ENCODE results near the gene MLXIPL.
"Not testable (repeated sequence)": the region's sequence is repeated elsewhere in the genome, so short reads cannot be mapped to it uniquely, and the experiment has no call there.

DNA sequence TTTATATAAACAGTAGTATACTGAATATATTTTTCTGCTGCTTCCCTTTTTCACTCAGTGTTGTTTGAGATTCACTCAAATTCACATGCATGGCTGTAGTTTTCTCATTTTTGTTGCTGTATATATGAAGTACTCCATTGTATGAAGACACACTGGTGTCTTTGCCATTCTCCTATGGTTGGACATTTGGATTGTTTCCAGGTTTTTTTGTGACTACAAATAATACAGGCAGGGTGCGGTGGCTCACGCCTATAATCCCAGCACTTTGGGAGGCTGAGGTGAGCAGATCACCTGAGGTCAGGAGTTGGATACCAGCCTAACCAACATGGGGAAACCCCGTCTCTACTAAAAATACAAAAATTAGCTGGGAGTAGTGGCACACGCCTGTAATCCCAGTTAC, 36.3 kb upstream of the MLXIPL start:
- not testable (repeated sequence) for TF ChIP-seq SP1 (IDR thresholded peaks at IDR 0.05; ENCODE audit: low read depth, low read length); POLR2A (IDR thresholded peaks at IDR 0.05; ENCODE audit: control extremely low read depth in 1 of 2, low read depth in 2 of 2, low read length in 2 of 2); EGR1 (IDR thresholded peaks at IDR 0.05; ENCODE audit: borderline replicate concordance, low read depth, low read length); SIX5 (IDR thresholded peaks at IDR 0.05; ENCODE audit: low read depth, low read length); RFX5 (IDR thresholded peaks at IDR 0.05; ENCODE audit: borderline replicate concordance, low read depth, low read length); POLR2AphosphoS5 (IDR thresholded peaks at IDR 0.05; ENCODE audit: low read depth, low read length); MAFK (IDR thresholded peaks at IDR 0.05; ENCODE audit: low read depth, low read length); YY1 (IDR thresholded peaks at IDR 0.05; ENCODE audit: low read depth, low read length); NRF1 (IDR thresholded peaks at IDR 0.05; ENCODE audit: low read depth, low read length); TAF1 (IDR thresholded peaks at IDR 0.05; ENCODE audit: low read depth, low read length); SIRT6 (IDR thresholded peaks at IDR 0.05; ENCODE audit: low read length)
- TF ChIP-seq, protein P1, sequence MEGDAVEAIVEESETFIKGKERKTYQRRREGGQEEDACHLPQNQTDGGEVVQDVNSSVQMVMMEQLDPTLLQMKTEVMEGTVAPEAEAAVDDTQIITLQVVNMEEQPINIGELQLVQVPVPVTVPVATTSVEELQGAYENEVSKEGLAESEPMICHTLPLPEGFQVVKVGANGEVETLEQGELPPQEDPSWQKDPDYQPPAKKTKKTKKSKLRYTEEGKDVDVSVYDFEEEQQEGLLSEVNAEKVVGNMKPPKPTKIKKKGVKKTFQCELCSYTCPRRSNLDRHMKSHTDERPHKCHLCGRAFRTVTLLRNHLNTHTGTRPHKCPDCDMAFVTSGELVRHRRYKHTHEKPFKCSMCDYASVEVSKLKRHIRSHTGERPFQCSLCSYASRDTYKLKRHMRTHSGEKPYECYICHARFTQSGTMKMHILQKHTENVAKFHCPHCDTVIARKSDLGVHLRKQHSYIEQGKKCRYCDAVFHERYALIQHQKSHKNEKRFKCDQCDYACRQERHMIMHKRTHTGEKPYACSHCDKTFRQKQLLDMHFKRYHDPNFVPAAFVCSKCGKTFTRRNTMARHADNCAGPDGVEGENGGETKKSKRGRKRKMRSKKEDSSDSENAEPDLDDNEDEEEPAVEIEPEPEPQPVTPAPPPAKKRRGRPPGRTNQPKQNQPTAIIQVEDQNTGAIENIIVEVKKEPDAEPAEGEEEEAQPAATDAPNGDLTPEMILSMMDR (IDR thresholded peaks at IDR 0.05; ENCODE audit: control extremely low read depth in 1 of 3, insufficient read depth in 1 of 3, low read depth in 1 of 3, low read length in 3 of 3), result not testable (repeated sequence)
